GM12878 (cell line): Measurements from ENCODE around the gene NPNT. TPM values are rescaled to one million over a fixed set of nuclear protein-coding genes. Genes with fewer than 3 reads are reported as not detected.

Experiments
- ATAC-seq: fragments of 200-7000 bp; cut with Tn5 transposase; 3 replicates; pipeline ENCODE4 v1.9.1; 2020; ENCODE audit warnings: mild to moderate bottlenecking, moderate library complexity
- BruUV-seq: library from RNA; stranded (reverse); fragments of 400-500 nt; replicated peaks from 2 replicates; lab custom pipeline; 2021; lab: Mats Ljungman, UMichigan
- CTCF ChIA-PET: fragments of 300-600 bp; sonication (Branson Sonifier 250); formaldehyde crosslinking; extraction: SDS; loops from one replicate; lab custom pipeline; 2021; ENCODE audit warnings: inconsistent platforms; lab: Yijun Ruan, JAX
- POLR2A ChIA-PET: fragments of 350-600 bp; formaldehyde crosslinking; extraction: SDS; loops from one replicate; lab custom pipeline; 2021; ENCODE audit warnings: inconsistent platforms; lab: Charles Lee
- RAD21 ChIA-PET: fragments of 300-600 bp; sonication (Branson Sonifier 250); formaldehyde crosslinking; loops from one replicate; lab custom pipeline; 2023; ENCODE audit warnings: antibody characterized with exemption; ENCODE audit not compliant: unreplicated experiment; lab: Charles Lee
- SMC1A ChIA-PET: fragments of 300-600 bp; sonication (Branson Sonifier 250); formaldehyde crosslinking; loops from one replicate; lab custom pipeline; 2023; ENCODE audit not compliant: unreplicated experiment, uncharacterized antibody; lab: Charles Lee
- DNase-seq: peaks from one replicate; pipeline ENCODE4 v3.0.0-alpha.2; 2011; ENCODE audit warnings: low read depth, low spot score
- FAIRE-seq: peaks from 3 replicates; lab custom pipeline; 2011; peaks lifted over from hg19 to GRCh38; lab: Jason Lieb, UNC
- H2AFZ ChIP-seq: 2 replicates; pipeline ENCODE4 v1.6.0; 2011; ENCODE audit warnings: low read depth, low read length, control low read depth; ENCODE audit not compliant: control insufficient read depth
- H3K27ac ChIP-seq: 2 replicates; pipeline ENCODE4 v1.5.1; 2011; ENCODE audit warnings: control low read depth; ENCODE audit not compliant: control insufficient read depth, insufficient read depth
- H3K27me3 ChIP-seq, 2 experiments: replicated peaks in 1 of 2; 2 replicates each; pipeline versions ENCODE4 v1.6.0 to v1.6.1; 2011; ENCODE audit warnings: low read length in 1 of 2; ENCODE audit not compliant: control insufficient read depth in 2 of 2, insufficient read depth in 2 of 2
- H3K36me3 ChIP-seq, 2 experiments: 2 replicates each; pipeline ENCODE4 v1.5.1; 2011; ENCODE audit warnings: low read length in 1 of 2; ENCODE audit not compliant: control insufficient read depth in 2 of 2, insufficient read depth in 2 of 2
- H3K4me1 ChIP-seq: 2 replicates; pipeline ENCODE4 v1.6.1; 2011; ENCODE audit warnings: mild to moderate bottlenecking, low read length, moderate library complexity, mixed read lengths; ENCODE audit not compliant: control insufficient read depth, insufficient read depth
- H3K4me2 ChIP-seq: 2 replicates; pipeline ENCODE4 v1.6.0; 2011; ENCODE audit warnings: control low read depth; ENCODE audit not compliant: control insufficient read depth, insufficient read depth
- H3K4me3 ChIP-seq: fragments of 200-600 bp; sonication (generic); 2 replicates; pipeline ENCODE4 v1.5.1; 2016
- H3K79me2 ChIP-seq: 2 replicates; pipeline ENCODE4 v1.6.0; 2011; ENCODE audit warnings: low read length; ENCODE audit not compliant: control insufficient read depth, insufficient read depth
- H3K9ac ChIP-seq: 2 replicates; pipeline ENCODE4 v1.8.0; 2011; ENCODE audit warnings: low read length, control low read depth, mixed read lengths; ENCODE audit not compliant: control insufficient read depth, insufficient read depth
- H3K9me3 ChIP-seq: replicated peaks from 3 replicates; pipeline ENCODE4 v1.5.1; 2011; ENCODE audit warnings: mild to moderate bottlenecking, low read length; ENCODE audit not compliant: control insufficient read depth, insufficient read depth
- H4K20me1 ChIP-seq: 2 replicates; pipeline ENCODE4 v1.6.0; 2011; ENCODE audit not compliant: control insufficient read depth, insufficient read depth
- HDGF ChIP-seq: fragments of 450-650 bp; IDR thresholded peaks from 2 replicates; pipeline ENCODE4 v1.6.1; 2016; ENCODE audit warnings: antibody characterized with exemption
- MEF2A ChIP-seq: IDR thresholded peaks from 2 replicates; pipeline ENCODE4 v1.6.1; 2011; ENCODE audit warnings: low read depth, mild to moderate bottlenecking, low read length, moderate library complexity; ENCODE audit not compliant: insufficient read depth
- POU2F2 ChIP-seq: IDR thresholded peaks from 3 replicates; pipeline ENCODE4 v1.6.1; 2011; ENCODE audit warnings: low read depth, mild to moderate bottlenecking, low read length, borderline replicate concordance
- RUNX3 ChIP-seq: IDR thresholded peaks from 2 replicates; pipeline ENCODE4 v1.6.1; 2012; ENCODE audit warnings: low read length, inconsistent platforms
- SPI1 ChIP-seq: IDR thresholded peaks from 2 replicates; pipeline ENCODE4 v1.6.1; 2011; ENCODE audit warnings: low read depth, mild to moderate bottlenecking, low read length, moderate library complexity, borderline replicate concordance; ENCODE audit not compliant: insufficient read depth
- TAF1 ChIP-seq: IDR thresholded peaks from 2 replicates; pipeline ENCODE4 v1.6.1; 2011; ENCODE audit warnings: mild to moderate bottlenecking, low read depth, low read length, borderline replicate concordance
- ZBED1 ChIP-seq: IDR thresholded peaks from 2 replicates; pipeline ENCODE4 v1.6.1; 2016; ENCODE audit warnings: borderline replicate concordance
- WGBS: methylation state at CpG from one replicate; pipeline ENCODE4 v1.1.6; 2016; ENCODE audit warnings: low lambda C conversion rate; ENCODE audit not compliant: insufficient replicate concordance, insufficient coverage; ENCODE audit errors: missing lambda C conversion rate; 5-methylcytosine and 5-hydroxymethylcytosine counted together
- in situ Hi-C: fragments of 300-500 bp; cut with MboI; formaldehyde crosslinking; loops from 9 replicates; pipeline ENCODE4 v1.14.3; 2018; ENCODE audit warnings: mixed read lengths
- intact Hi-C: fragments of 100-400 bp; cut with micrococcal nuclease; formaldehyde crosslinking; loops from one replicate; pipeline ENCODE4 v1.14.2; 2022; ENCODE audit not compliant: unreplicated experiment
- polyA plus RNA-seq, 11 experiments: library from polyadenylated mRNA; depleted of rRNA in 4 of 11; unstranded in 6 of 11; stranded (reverse) in 5 of 11; fragments of >200 nt; fragmentation: Nextera tagmentation in 4 of 11; fragmentation: Illumina TruSeq in 1 of 11; extraction: Ambion mirVana in 4 of 11; extraction: Trizol in 1 of 11; gene quantifications; 1 replicate in 1 of 11; 2 replicates in 10 of 11; pipeline versions ENCODE4 v1.2.1 to v1.2.3, GENCODE V29; 2011 to 2016; ENCODE audit warnings: inconsistent platforms in 2 of 11, missing spikeins in 2 of 11, low read depth in 1 of 11
- total RNA-seq, 4 experiments: library from RNA; depleted of rRNA in 3 of 4; stranded (reverse); fragments of >200 nt in 3 of 4; fragmentation: Illumina TruSeq in 1 of 4; extraction: Trizol in 1 of 4; gene quantifications; 2 replicates each; pipeline versions ENCODE4 v1.2.1 to v1.2.3, GENCODE V29; 2013 to 2021
- TF ChIP-seq, protein P1 (sequence below): fragments of 450-650 bp; IDR thresholded peaks from 2 replicates; pipeline ENCODE4 v1.6.1; 2017; ENCODE audit warnings: borderline replicate concordance
- TF ChIP-seq, protein P2 (sequence below): IDR thresholded peaks from 2 replicates; pipeline ENCODE4 v1.6.1; 2012; ENCODE audit warnings: mild to moderate bottlenecking, low read depth, low read length
- TF ChIP-seq, protein P3 (sequence below): fragments of 150-350 bp; IDR thresholded peaks from 2 replicates; pipeline ENCODE4 v1.6.1; 2016; ENCODE audit warnings: low read depth, low read length

Gene NPNT
- total and polyA plus RNA-seq, 10 of the 15 experiments (the other 5 are each of a cell fraction or from before 2014, with no cell fraction given), result 0.18 to 70.5 (median 54.1) TPM

DNA sequence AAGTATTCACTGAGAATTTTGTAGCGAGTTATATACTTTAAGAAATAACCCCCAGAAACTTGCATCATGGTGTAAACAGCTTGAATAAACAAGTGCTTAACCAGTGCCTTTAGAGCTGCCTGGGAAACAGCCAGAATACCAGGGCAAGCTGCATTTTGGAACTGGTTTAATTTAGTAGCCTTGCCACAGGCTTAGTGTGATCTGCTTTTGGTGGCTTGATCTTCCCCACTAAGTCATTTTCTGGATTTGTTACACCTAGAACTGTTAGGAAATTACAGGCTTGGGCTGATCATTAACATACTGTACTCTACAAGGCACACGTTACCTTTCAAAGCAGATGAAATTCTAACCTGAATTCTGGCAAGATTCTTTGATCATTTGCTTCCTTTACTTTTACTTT is 35.4 kb downstream of the NPNT start (continued):
- TF ChIP-seq, protein P1, sequence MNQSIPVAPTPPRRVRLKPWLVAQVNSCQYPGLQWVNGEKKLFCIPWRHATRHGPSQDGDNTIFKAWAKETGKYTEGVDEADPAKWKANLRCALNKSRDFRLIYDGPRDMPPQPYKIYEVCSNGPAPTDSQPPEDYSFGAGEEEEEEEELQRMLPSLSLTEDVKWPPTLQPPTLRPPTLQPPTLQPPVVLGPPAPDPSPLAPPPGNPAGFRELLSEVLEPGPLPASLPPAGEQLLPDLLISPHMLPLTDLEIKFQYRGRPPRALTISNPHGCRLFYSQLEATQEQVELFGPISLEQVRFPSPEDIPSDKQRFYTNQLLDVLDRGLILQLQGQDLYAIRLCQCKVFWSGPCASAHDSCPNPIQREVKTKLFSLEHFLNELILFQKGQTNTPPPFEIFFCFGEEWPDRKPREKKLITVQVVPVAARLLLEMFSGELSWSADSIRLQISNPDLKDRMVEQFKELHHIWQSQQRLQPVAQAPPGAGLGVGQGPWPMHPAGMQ, result no peak
- TF ChIP-seq ZBED1, result no peak

DNA sequence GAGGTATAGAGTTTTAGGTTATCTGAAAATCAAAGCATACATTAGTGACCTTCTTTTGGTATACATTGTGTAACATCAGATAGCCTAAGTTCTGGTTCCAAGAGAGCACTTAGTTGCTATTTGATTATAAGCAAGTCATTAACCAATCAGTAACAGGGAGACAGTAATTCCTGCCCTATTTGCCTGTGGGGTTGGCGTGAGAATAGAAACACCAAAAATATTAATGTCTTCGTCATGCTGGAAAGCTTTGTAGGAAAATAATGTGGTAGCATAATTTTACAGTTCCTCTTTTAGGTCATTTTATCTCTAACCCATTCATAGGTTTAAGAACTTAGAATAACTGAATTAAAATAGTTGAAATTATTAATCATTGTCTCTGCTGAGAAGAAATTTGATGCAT is 37.8 kb downstream of the NPNT start:
- H3K4me3 ChIP-seq, result no peak overlapping the region
- H3K9ac ChIP-seq, result no peak overlapping the region
- H2AFZ ChIP-seq, result no peak overlapping the region
- H3K27ac ChIP-seq, result no peak overlapping the region
- FAIRE-seq (no peak), DNase-seq (peak; percentile 1), ATAC-seq (peak; percentile 30; the same call in 2 of the 3 replicates)
- RAD21 ChIA-PET, result no interaction called here
- no TSS peak for BruUV-seq
- H3K79me2 ChIP-seq, result no peaks in the 10 kb centered on the region
- no peaks in the 10 kb centered on the region for H3K27me3 ChIP-seq
- CTCF ChIA-PET, result no interaction called here
- peaks cover 4% of the 10 kb centered on the region; the same call in 1 of the 2 replicates for H3K4me1 ChIP-seq
- 0% methylated on average over 2 of the region's 2 CpGs for WGBS
- no peaks in the 10 kb centered on the region for H4K20me1 ChIP-seq
- no peaks in the 10 kb centered on the region for H3K9me3 ChIP-seq
- TF ChIP-seq SPI1, result peak; percentile 80
- TF ChIP-seq, protein P2, sequence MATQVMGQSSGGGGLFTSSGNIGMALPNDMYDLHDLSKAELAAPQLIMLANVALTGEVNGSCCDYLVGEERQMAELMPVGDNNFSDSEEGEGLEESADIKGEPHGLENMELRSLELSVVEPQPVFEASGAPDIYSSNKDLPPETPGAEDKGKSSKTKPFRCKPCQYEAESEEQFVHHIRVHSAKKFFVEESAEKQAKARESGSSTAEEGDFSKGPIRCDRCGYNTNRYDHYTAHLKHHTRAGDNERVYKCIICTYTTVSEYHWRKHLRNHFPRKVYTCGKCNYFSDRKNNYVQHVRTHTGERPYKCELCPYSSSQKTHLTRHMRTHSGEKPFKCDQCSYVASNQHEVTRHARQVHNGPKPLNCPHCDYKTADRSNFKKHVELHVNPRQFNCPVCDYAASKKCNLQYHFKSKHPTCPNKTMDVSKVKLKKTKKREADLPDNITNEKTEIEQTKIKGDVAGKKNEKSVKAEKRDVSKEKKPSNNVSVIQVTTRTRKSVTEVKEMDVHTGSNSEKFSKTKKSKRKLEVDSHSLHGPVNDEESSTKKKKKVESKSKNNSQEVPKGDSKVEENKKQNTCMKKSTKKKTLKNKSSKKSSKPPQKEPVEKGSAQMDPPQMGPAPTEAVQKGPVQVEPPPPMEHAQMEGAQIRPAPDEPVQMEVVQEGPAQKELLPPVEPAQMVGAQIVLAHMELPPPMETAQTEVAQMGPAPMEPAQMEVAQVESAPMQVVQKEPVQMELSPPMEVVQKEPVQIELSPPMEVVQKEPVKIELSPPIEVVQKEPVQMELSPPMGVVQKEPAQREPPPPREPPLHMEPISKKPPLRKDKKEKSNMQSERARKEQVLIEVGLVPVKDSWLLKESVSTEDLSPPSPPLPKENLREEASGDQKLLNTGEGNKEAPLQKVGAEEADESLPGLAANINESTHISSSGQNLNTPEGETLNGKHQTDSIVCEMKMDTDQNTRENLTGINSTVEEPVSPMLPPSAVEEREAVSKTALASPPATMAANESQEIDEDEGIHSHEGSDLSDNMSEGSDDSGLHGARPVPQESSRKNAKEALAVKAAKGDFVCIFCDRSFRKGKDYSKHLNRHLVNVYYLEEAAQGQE, result no peak
- 0 out of 2 replicates have a peak, but pooled peaks have one; percentile 26 for TF ChIP-seq MEF2A
- no peak for TF ChIP-seq TAF1
- peak; percentile 74 for TF ChIP-seq RUNX3
- TF ChIP-seq POU2F2, result 0 out of 3 replicates have a peak, but pooled peaks have one; percentile 11
- TF ChIP-seq HDGF, result no peak
- TF ChIP-seq, protein P3, sequence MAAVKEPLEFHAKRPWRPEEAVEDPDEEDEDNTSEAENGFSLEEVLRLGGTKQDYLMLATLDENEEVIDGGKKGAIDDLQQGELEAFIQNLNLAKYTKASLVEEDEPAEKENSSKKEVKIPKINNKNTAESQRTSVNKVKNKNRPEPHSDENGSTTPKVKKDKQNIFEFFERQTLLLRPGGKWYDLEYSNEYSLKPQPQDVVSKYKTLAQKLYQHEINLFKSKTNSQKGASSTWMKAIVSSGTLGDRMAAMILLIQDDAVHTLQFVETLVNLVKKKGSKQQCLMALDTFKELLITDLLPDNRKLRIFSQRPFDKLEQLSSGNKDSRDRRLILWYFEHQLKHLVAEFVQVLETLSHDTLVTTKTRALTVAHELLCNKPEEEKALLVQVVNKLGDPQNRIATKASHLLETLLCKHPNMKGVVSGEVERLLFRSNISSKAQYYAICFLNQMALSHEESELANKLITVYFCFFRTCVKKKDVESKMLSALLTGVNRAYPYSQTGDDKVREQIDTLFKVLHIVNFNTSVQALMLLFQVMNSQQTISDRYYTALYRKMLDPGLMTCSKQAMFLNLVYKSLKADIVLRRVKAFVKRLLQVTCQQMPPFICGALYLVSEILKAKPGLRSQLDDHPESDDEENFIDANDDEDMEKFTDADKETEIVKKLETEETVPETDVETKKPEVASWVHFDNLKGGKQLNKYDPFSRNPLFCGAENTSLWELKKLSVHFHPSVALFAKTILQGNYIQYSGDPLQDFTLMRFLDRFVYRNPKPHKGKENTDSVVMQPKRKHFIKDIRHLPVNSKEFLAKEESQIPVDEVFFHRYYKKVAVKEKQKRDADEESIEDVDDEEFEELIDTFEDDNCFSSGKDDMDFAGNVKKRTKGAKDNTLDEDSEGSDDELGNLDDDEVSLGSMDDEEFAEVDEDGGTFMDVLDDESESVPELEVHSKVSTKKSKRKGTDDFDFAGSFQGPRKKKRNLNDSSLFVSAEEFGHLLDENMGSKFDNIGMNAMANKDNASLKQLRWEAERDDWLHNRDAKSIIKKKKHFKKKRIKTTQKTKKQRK, result no peak
- intact Hi-C loops, result no loop called here
- POLR2A ChIA-PET, result no interaction called here
- in situ Hi-C loops, result no loop called here
- SMC1A ChIA-PET, result no interaction called here
- no peak overlapping the region for H3K4me2 ChIP-seq
- H3K36me3 ChIP-seq, result no peaks in the 10 kb centered on the region
